Measurements from ENCODE around the gene CUX1.
"Not testable (repeated sequence)": the region's sequence is repeated elsewhere in the genome, so short reads cannot be mapped to it uniquely, and the experiment has no call there.

Gene CUX1

DNA sequence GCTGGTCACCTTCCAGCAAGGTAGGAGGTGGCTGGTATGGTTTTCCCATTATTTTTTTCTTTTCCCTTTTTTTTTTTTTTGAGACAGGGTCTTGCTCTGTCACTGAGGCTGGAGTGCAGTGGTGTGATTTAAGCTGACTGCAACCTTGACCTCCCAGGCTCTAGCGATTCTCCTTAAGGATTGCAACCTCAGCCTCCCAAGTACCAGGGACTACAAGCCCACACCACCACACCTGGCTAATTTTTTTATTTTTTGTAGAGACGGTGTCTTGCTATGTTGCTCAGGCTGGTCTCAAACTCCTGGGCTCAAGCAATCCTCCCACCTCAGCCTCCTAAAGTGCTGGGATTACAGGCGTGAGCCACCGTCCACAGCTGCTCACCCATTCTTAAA lies 24.7 kb upstream of the CUX1 start:
- not testable (repeated sequence) for DNase-seq (ENCODE audit: low read depth in 2 of 2)

GRCh38 chr7:101795461-101795860 lies 22.0 kb upstream of the CUX1 start:
- no peak for DNase-seq (ENCODE audit: low read depth in 2 of 2)

- DNase-seq (ENCODE audit: low read depth in 2 of 2) = not testable (repeated sequence)
Measured at GRCh38 chr7:101798173-101798572, 19.3 kb upstream of the CUX1 start.

- no peak for DNase-seq (ENCODE audit: low read depth in 2 of 2)
Measured at GRCh38 chr7:101803203-101804087, 14.0 kb upstream of the CUX1 start.

DNA sequence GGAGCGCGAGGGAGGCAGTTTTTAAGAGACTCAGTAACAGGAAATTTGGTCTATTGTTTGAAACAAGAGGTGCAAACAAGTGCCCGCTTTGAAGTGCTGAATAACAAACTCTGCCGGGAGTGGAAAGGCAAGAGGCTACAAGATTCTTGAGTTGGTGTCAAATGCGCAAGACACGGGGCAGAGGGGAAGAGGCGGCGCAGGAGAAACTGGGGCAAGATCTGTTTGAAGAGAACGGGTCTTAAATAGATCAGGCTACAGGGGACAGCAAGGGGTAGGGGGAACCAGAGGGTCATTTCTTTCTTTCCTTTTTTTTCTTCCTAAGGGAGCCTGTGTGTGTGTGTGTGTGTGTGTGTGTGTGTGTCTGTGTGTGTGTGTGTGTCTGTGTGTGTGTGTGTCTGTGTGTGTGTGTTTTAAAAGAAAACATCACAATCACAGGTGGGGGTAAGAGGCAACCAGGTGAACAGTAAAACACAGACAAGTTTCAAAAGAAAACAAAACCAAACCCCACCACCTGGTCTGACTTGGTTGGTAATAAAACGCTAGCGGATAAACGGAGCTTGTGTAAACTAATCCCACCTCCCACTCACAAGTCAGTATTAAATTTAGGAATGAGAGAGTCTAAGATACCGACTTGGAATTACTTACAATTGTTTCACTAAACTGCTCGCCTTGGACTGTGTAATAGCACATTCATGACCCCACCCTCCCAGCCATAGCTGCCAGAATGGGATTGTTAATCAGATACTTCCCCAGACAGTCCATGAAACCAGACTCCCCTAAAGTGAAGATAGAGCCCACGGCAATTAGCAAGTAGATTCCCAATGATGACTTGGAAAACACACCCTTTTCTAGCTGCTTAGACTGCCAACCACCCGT lies 13.1 kb upstream of the CUX1 start:
- no peak for DNase-seq (ENCODE audit: low read depth in 2 of 2)

- no peak for DNase-seq (ENCODE audit: low read depth in 2 of 2)
Measured at GRCh38 chr7:101804967-101805366, 12.5 kb upstream of the CUX1 start.

GRCh38 chr7:101812595-101812994 lies 4.8 kb upstream of the CUX1 start:
- DNase-seq (ENCODE audit: low read depth in 2 of 2) = no peak

DNA sequence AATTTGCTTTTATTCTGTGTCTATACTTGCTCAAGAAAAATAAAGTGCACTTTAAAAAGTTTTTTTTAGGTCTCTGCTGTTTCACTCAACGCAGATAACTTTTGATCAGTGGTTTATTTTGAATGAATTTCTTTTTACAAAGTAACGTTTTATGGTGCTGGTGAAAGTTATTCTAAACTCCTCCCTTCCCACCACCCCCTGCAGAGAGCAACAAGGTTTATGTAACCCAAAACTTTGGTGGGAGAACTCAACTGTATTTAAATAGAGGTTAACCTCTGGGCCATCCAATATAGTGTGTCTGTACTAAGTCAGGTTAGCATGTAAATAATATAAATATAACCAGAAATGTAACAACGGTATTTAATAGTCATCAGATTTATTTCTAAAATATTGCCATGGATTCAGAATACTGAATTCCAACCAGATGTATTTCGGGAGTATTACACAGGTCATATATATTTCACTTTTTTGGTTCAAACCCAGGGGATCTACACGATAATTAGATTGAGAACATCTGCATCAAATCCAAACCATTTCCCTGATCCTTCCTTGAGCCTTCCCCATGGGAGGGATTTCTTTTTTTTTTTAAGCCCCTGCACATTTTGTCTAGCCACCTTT lies 3.9 kb upstream of the CUX1 start:
- DNase-seq (ENCODE audit: low read depth in 2 of 2) = no peak

GRCh38 chr7:101814081-101814990 lies 3.1 kb upstream of the CUX1 start:
- DNase-seq (ENCODE audit: low read depth in 2 of 2) = peak in 1 of 2 donors; percentile 26

DNA sequence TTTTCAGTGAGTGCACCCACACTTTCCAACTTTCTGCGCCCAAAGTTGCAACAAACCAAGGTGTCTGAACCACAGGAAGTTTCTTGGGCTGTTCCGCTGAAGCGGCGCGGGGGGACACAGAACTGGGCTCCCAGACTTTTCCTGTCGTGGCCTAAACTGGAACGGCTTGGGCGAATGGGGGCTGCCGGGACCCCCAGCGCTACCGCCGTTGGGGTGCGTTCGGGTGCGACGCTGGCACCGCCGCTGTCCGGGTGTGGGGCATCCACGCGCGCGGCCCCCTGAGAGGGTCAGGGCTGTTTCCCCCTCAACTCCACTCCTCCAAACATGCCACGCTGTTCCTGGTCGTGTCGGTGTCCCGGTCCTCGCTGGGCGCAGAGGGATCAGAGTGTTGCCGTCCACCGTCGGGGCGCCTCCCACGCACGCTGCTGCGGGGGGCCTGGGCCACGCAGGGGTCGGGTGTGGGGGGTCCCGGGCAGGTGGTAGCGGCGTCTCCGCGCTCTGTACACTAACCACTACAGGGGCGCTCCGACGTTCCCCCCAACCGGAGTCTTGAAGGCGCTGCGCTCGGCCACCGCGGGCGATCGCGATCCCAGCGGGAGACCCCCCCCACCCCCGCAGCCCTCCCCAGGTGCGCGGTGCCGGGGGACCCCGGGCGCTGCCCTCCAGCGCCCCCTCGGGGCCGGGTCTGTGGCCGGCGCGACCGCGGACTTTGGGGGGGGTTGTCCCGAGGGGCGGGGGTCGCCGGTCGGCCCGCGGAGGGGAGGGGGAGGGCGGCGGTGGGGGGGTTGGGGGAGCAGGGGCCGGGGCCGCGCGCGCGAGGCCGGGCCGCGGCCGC lies 2.2 kb upstream of the CUX1 start:
- peak in 1 of 2 donors; percentile 32 for DNase-seq (ENCODE audit: low read depth in 2 of 2)

- DNase-seq (ENCODE audit: low read depth in 2 of 2) = peak; percentile 33 to 50
Measured at GRCh38 chr7:101815826-101816594, 1.4 kb upstream of the CUX1 start.

GRCh38 chr7:101816595-101817470 lies 593 bp upstream of the CUX1 start:
- DNase-seq (ENCODE audit: low read depth in 2 of 2) = no peak

GRCh38 chr7:101818287-101819071 lies 1.1 kb downstream of the CUX1 start:
- no peak for DNase-seq (ENCODE audit: low read depth in 2 of 2)

DNA sequence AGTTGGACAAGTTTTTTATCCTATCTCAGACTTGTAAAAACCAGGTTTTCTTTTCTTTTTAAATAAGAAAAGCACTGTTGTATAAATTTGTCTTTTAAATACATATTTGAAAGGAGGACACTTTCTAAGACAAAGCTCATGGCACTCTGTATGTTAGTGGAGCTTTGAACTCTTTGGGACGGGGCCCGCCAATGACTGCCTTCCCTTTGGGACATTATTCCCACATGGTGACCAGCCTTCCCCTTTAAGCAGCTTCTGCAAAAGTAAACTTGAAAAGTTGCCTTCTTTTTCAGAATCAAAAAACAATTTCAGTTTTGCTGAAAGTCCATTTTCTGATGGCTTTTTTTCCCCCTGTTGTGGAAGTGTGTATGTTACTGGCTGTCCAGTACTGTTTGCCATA lies 1.8 kb downstream of the CUX1 start:
- DNase-seq (ENCODE audit: low read depth in 2 of 2) = no peak

DNA sequence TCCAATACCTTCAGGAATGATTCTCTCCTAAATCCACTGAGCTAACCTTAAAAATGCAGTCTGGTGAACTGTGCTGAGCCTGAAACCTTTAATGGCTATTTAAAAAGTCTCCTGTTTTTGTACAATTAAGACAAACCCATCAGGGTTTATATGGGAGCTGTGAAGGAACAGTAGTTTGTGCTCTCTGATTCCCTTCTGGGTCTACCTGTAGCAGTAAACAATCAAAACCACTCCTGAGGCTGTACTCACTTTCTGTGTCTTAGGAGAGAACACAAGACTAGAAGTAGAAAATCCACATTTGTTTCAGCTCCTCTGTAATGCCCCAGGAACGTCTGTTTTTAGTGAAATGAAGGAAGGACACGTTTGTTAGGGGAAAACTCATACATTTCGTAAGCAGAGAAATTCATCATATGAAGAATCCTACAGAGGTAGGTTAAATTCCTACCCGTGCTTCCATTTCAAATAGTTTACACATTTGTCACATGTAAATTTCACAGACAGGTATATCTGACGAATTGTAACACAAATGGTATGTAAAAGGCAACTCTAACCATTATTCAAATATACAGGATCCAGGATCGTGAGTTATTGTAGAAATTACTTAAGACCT lies 2.6 kb downstream of the CUX1 start:
- DNase-seq (ENCODE audit: low read depth in 2 of 2) = no peak

DNA sequence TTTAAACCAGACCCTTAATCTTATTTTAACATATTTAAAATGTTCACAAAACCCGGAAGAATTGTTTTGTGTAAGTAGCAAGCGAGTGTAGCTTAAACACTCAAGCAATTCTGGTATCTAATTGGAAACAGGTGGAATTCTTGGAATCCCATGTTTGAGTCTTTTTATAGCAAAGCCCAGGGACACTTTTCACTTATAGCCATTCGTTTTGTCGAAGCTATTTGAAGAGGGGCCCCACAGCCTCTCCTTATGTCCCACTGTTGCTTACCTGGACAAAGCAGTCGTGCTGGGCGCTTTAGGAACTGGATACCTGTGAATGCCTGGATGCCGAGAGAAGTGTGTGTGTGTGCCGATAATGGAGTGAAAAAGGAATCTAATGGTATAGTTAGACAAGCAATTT lies 3.3 kb downstream of the CUX1 start:
- no peak for DNase-seq (ENCODE audit: low read depth in 2 of 2)

DNA sequence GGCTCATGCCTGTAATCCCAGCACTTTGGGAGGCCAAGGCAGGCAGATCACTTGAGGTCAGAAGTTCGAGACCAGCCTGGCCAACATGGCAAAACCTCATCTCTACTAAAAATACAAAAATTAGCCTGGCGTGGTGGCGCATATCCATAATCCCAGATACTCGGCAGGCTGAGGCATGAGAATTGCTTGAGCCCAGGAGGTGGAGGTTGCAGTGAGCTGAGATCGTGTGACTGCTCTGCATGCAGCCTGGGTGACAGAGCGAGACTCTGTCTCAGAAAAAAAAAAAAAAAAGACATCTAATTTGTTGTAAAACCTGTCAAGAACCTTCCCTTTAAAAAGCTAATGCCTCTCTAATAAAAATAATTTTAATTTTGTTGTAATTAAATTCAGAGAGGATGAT lies 5.2 kb downstream of the CUX1 start:
- not testable (repeated sequence) for DNase-seq (ENCODE audit: low read depth in 2 of 2)

All from stimulated activated CD8-positive, alpha-beta memory T cell treated with anti-CD3 and anti-CD28 coated beads, Interleukin-2, amount 100 ng/mL, for 1 hour (primary cell).